Fibroblast of lung (primary cell): Measurements from ENCODE around the gene ARSD.

Experiments used
- EZH2 ChIP-seq: IDR thresholded peaks from 2 replicates; pipeline ENCODE4 v1.5.1; 2012; ENCODE audit warnings: low read length, control low read depth, mild to moderate bottlenecking; ENCODE audit errors: missing control alignments
- TF ChIP-seq, protein P1 (sequence below), 2 donors: IDR thresholded peaks in 1 of 2; conservative IDR thresholded peaks in 1 of 2; 1 replicate in 1 of 2; 2 replicates in 1 of 2; pipeline ENCODE4 v1.5.1; 2011 to 2012; ENCODE audit warnings: low read length in 2 of 2, control low read depth in 1 of 2, inconsistent platforms in 1 of 2, low read depth in 1 of 2, mild to moderate bottlenecking in 1 of 2

DNA sequence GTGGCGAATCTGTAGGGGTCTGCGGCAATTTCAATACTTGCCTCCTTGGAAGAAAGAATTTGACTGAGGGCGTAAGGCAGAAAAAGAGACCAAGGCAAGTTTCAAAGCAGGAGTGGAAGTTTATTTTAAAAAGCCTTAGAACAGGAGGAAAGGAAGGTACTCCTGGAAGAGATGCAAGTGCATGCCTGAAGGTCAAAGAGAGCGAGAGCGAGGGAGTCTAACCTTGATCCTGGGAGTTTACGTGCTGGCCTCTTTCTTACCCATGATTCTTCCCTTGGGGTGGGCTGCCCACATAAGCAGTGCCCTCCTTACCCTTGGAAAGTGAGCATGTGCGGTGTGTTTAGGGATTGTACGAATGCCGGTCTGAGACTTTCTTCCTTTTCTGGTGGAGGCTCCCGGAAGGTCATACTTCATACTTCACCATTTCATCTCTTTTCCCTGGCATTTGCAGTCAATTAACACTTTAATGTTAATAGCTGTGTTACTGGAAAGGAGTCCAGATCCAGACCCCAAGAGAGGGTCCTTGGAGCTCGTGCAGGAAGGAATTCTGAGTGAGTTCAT is 40.0 kb downstream of the ARSD start:
- TF ChIP-seq, protein P1, sequence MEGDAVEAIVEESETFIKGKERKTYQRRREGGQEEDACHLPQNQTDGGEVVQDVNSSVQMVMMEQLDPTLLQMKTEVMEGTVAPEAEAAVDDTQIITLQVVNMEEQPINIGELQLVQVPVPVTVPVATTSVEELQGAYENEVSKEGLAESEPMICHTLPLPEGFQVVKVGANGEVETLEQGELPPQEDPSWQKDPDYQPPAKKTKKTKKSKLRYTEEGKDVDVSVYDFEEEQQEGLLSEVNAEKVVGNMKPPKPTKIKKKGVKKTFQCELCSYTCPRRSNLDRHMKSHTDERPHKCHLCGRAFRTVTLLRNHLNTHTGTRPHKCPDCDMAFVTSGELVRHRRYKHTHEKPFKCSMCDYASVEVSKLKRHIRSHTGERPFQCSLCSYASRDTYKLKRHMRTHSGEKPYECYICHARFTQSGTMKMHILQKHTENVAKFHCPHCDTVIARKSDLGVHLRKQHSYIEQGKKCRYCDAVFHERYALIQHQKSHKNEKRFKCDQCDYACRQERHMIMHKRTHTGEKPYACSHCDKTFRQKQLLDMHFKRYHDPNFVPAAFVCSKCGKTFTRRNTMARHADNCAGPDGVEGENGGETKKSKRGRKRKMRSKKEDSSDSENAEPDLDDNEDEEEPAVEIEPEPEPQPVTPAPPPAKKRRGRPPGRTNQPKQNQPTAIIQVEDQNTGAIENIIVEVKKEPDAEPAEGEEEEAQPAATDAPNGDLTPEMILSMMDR (conservative IDR thresholded peaks at IDR 0.05 in 1 of 2, IDR thresholded peaks at IDR 0.05 in 1 of 2; ENCODE audit: low read depth in 1 of 2, low read length in 2 of 2), result no peak
- no peak for TF ChIP-seq EZH2
